ENCODE results near the gene EFNB3.

Gene EFNB3

GRCh38 chr17:7704601-7705268 is at the start of gene EFNB3:
Gene EFNB3 (plus strand): TSS chr17:7705202. CDS start chr17:7705599, 397 bp downstream.
- no peak for DNase-seq

GRCh38 chr17:7655541-7655840 is 49.5 kb upstream of the EFNB3 start:
- no peak for DNase-seq

GRCh38 chr17:7656958-7657609 is 47.9 kb upstream of the EFNB3 start:
- DNase-seq: no peak

DNA sequence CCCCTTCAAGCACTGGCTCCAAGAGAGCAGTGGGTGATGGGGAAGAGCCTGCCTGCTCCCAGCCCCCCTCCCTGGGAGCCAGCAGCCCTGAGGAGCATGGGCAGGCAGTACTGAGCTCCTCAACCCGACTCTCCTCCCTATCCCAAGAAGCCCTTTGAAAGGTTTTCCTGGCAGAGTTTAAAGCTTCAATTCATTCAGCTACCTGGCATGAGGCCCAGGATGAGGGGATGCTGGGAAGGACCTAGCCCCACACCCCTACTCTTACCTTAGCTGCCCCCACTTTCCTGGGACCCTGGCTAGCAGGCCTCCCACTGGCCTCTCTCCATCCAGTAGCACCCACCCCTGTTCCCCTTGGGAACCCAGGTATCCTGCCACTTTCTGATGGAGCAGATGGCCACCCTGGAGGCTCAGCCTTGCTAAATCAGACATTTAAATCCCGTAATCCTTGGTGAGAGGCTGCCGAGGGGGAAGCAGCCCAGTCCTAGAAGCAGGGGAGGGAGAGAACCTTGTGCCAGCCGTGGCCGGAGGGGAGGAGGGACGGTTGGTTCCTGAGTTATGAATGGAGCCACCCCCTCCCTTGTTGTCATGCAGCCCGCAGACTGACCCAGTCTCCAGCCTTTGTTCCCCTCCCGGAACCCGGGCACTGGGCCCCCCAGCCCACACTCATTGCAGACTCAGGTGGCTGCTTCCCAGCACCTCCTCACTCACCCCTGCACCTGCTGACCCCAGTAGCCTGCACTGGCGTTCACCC is 37.2 kb upstream of the EFNB3 start:
- no peak for DNase-seq

DNA sequence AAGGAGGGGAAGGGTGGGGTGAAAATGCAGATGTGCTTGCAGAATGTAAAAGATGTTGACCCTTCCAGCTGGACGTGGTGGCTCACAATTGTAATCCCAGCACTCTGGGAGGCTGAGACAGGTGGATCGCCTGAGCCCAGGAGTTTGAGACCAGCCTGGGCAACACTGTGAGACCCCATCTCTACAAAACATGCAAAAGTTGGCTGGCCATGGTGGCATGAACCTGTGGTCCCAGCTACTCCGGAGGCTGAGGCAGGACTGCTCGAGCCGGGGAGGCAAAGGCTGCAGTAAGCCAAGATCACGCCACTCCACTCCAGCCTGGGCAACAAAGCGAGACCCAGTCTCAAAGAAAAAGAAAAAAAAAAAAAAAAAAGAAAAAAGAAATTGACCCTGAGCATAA is 36.5 kb upstream of the EFNB3 start:
- DNase-seq: no peak

- peak; percentile 37 for DNase-seq
These were observed 31.8 kb upstream of the EFNB3 start for GRCh38 chr17:7673239-7673638.

DNA sequence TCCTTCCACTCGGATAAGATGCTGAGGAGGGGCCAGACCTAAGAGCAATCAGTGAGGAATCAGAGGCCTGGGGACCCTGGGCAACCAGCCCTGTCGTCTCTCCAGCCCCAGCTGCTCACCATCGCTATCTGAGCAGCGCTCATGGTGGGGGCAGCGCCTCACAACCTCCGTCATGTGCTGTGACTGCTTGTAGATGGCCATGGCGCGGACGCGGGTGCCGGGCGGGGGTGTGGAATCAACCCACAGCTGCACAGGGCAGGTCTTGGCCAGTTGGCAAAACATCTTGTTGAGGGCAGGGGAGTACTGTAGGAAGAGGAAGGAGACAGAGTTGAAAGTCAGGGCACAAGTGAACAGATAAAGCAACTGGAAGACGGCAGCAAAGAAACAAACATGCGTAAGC is 30.1 kb upstream of the EFNB3 start:
- no peak for DNase-seq

- no peak for DNase-seq
These were observed 28.5 kb upstream of the EFNB3 start for GRCh38 chr17:7676533-7676932.

- no peak for DNase-seq
These were observed 27.5 kb upstream of the EFNB3 start for GRCh38 chr17:7677388-7678067.

DNA sequence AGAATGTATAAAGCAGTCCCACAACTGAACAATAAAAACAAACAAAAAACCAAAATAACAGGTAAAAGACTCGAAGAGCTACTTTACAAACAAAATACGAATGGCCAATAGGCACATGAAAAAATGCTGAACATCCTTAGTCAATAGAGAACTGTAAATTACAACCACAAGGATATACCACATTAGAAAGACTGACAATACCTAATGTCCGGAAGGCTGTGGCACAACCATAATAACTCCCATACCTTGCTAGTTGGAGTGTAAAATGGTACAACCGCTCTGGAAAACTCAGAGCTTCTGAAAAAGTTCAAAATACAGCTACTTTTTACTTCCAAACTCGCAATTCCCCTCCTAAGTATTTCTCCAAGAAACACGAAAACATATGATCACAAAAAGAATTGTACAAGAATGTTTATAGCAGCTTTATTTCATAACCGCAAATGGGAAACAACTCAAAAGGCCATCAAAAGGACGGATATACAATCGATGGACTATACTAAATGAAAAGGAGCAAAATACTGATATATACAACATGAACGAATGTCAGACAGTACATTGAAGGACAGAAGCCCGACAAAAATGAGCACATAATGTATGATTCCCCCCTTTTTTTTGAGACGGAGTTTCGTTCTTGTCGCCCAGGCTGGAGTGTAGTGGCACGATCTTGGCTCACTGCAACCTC is 20.0 kb upstream of the EFNB3 start:
- no peak for DNase-seq

GRCh38 chr17:7685533-7686221 is 19.3 kb upstream of the EFNB3 start:
- peak; percentile 93 for DNase-seq

DNA sequence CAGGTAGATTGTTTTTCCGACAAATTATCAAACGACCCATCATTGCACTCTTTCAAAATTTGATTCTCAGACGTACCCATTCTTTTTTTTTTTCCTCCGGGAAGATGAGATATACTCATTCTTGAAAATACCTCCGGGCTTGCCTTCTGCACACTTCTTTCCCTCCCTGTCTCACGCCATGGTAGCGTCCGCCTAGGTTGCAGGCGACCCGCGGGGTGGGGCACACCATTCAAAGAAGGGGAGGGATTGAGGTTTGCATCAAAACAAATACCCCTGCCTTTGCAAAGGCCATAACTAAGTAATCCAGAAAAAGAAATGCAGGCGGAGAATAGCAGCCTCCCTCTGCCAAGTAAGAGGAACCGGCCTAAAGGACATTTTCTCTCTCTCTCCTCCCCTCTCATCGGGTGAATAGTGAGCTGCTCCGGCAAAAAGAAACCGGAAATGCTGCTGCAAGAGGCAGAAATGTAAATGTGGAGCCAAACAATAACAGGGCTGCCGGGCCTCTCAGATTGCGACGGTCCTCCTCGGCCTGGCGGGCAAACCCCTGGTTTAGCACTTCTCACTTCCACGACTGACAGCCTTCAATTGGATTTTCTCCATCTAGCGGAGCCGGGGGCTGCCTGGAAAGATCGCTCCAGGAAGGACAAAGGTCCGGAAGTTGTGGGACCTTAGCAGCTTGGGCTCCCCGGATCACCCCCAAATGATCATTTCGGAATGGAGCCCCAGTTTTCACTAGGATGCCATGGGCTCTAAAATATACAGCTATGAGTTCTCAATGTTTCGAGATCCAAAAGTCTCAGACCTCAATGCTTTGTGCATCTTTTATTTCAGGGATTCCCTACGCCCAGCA is 18.6 kb upstream of the EFNB3 start:
- peak; percentile 86 for DNase-seq

DNA sequence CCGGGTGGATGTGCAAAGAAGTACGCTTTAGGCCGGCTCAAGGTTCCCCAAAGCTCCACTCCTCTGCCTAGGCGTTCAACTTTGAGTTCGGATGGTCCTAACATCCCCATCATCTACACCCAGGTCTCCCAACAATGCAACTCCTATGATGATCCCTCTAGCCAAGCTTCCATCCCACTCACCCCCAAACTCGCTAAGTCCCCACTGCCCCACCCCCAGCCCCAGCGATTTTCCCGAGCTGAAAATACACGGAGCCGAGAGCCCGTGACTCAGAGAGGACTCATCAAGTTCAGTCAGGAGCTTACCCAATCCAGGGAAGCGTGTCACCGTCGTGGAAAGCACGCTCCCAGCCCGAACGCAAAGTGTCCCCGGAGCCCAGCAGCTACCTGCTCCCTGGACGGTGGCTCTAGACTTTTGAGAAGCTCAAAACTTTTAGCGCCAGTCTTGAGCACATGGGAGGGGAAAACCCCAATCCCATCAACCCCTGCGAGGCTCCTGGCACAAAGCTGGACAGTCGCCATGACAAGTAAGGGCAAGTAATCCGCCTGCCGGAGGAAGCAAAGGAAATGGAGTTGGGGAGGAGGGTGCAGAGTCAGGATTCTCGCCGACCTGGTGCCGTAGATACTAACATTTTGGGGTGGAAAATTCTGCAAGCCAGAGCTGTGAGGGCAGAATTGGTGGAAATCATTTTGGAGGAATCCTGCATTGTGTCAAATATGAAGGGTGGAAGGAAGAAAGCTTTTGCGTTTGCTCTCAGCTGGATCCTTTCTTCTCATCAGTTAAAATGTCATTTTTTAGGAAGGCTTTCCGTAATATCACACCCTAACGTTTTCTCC is 17.7 kb upstream of the EFNB3 start, which contains the start of gene TP53:
Gene TP53, minus strand, starts transcription at position 419 of the 836 bp plus-strand sequence. CDS start 10,896 bp downstream, outside the sequence.
- DNase-seq: peak; percentile 96

- DNase-seq: peak; percentile 98
These were observed 16.8 kb upstream of the EFNB3 start, which contains the start of gene WRAP53 for GRCh38 chr17:7687908-7688807. Gene WRAP53 (plus strand): TSS chr17:7688477. CDS start chr17:7688649, 172 bp downstream.

- no peak for DNase-seq
These were observed 16.1 kb upstream of the EFNB3 start for GRCh38 chr17:7688808-7689316.

DNA sequence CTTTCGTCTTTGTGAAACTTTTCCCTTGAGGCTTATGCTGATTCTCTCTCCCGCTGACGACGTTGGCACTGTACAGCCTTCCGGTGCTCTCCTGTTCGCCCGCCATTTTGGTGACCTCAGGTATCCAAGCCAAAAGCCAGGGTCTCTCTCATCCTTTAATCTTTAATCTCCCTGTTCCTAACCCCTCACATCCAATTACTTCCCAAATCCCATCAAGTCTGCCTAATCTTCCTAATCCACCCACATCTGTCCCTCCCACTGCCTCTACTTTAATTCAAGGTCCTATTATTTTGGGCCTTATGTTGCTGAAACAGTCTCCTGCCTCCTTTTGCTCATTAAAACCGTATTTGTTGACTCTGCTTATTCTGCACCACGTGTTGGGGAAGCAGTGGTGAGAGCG is 9.4 kb upstream of the EFNB3 start:
- DNase-seq: no peak

- DNase-seq: no peak
These were observed 7.0 kb upstream of the EFNB3 start for GRCh38 chr17:7697828-7698588.

DNA sequence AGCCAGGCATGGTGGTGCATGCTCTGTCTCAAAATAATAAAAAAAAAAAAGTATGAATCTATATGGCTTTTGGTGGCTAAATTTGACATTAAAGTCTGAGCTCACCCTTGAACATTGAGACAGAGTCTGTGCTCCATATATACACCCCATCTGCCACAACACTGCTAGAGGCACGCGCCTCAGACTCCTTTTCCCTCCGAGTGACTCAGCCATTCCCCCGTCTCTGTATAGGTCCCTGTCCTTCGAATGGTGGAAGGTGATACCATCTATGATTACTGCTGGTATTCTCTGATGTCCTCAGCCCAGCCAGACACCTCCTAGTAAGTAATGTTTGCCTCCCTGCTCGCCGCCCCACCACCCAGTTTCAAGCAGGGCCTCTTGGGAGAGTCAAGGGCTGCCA is 4.5 kb upstream of the EFNB3 start:
- no peak for DNase-seq
